IPS-20b (cell line): ENCODE results near the gene SDCCAG8.
A peak's percentile ranks its signal among the peaks of the same experiment; 100 is the strongest.

Experiments used
- H3K27ac ChIP-seq: one replicate; pipeline ENCODE4 v1.5.1; 2013; ENCODE audit warnings: low read length
- H3K27me3 ChIP-seq: 2 replicates; pipeline ENCODE4 v1.6.1; 2013; ENCODE audit warnings: mild to moderate bottlenecking, low read length, inconsistent platforms; ENCODE audit not compliant: insufficient read depth
- H3K36me3 ChIP-seq: 2 replicates; pipeline ENCODE4 v1.6.1; 2013; ENCODE audit warnings: low read depth, mild to moderate bottlenecking, inconsistent platforms, low read length, moderate library complexity; ENCODE audit not compliant: insufficient read depth
- H3K4me1 ChIP-seq: 2 replicates; pipeline ENCODE4 v1.6.1; 2013; ENCODE audit warnings: mild to moderate bottlenecking, control low read depth, inconsistent platforms, low read length, moderate library complexity; ENCODE audit not compliant: insufficient read depth
- H3K4me3 ChIP-seq: 2 replicates; pipeline ENCODE4 v1.5.1; 2013; ENCODE audit warnings: mild to moderate bottlenecking, low read length, inconsistent platforms
- H3K9ac ChIP-seq: 2 replicates; pipeline ENCODE4 v1.6.1; 2013; ENCODE audit warnings: low read depth, mild to moderate bottlenecking, inconsistent platforms, low read length, moderate library complexity
- H3K9me3 ChIP-seq: 2 replicates; pipeline ENCODE4 v1.6.1; 2013; ENCODE audit warnings: mild to moderate bottlenecking, low read depth, low read length, inconsistent platforms; ENCODE audit not compliant: insufficient read depth

Gene SDCCAG8

GRCh38 chr1:243471754-243472745 lies 216.2 kb downstream of the SDCCAG8 start:
- H3K27me3 ChIP-seq: peaks cover 7% of the 10 kb centered on the region; the same call in 1 of the 2 replicates
- H3K4me3 ChIP-seq: no peak overlapping the region
- H3K27ac ChIP-seq: no peak overlapping the region
- H3K9me3 ChIP-seq: no peaks in the 10 kb centered on the region
- H3K36me3 ChIP-seq: no peaks in the 10 kb centered on the region
- no peak overlapping the region for H3K9ac ChIP-seq
- peaks cover 38% of the 10 kb centered on the region for H3K4me1 ChIP-seq

GRCh38 chr1:243473227-243474135 lies 217.6 kb downstream of the SDCCAG8 start:
- H3K4me1 ChIP-seq: peaks cover 38% of the 10 kb centered on the region
- H3K4me3 ChIP-seq: no peak overlapping the region; the same call in 1 of the 2 replicates
- no peaks in the 10 kb centered on the region for H3K9me3 ChIP-seq
- peaks cover 7% of the 10 kb centered on the region; the same call in 1 of the 2 replicates for H3K27me3 ChIP-seq
- no peak overlapping the region for H3K27ac ChIP-seq
- no peaks in the 10 kb centered on the region for H3K36me3 ChIP-seq
- H3K9ac ChIP-seq: peak overlapping the region; percentile 17; the same call in 1 of the 2 replicates

GRCh38 chr1:243474136-243474881 lies 218.5 kb downstream of the SDCCAG8 start:
- H3K27ac ChIP-seq: no peak overlapping the region
- no peaks in the 10 kb centered on the region for H3K9me3 ChIP-seq
- no peaks in the 10 kb centered on the region for H3K36me3 ChIP-seq
- peaks cover 7% of the 10 kb centered on the region; the same call in 1 of the 2 replicates for H3K27me3 ChIP-seq
- no peak overlapping the region; the same call in 1 of the 2 replicates for H3K4me3 ChIP-seq
- H3K9ac ChIP-seq: peak overlapping the region; percentile 17; the same call in 1 of the 2 replicates
- H3K4me1 ChIP-seq: peaks cover 38% of the 10 kb centered on the region

- Histone ChIP-seq H3K36me3 (no peaks in the 10 kb centered on the region), H3K27ac (no peak overlapping the region), H3K9ac (no peak overlapping the region), H3K9me3 (no peaks in the 10 kb centered on the region), H3K4me1 (peaks cover 37% of the 10 kb centered on the region), H3K27me3 (peaks cover 7% of the 10 kb centered on the region; the same call in 1 of the 2 replicates), H3K4me3 (no peak overlapping the region; the same call in 1 of the 2 replicates)
These were observed 219.1 kb downstream of the SDCCAG8 start for GRCh38 chr1:243474906-243475305.

- Histone ChIP-seq H3K36me3 (no peaks in the 10 kb centered on the region), H3K9ac (no peak overlapping the region), H3K27ac (no peak overlapping the region), H3K4me1 (peaks cover 26% of the 10 kb centered on the region), H3K27me3 (peaks cover 7% of the 10 kb centered on the region; the same call in 1 of the 2 replicates), H3K9me3 (no peaks in the 10 kb centered on the region), H3K4me3 (no peak overlapping the region)
These were observed 220.1 kb downstream of the SDCCAG8 start for GRCh38 chr1:243475966-243476365.

- Histone ChIP-seq H3K4me3 (no peak overlapping the region), H3K27ac (no peak overlapping the region), H3K4me1 (peaks cover 20% of the 10 kb centered on the region; the same call in 1 of the 2 replicates), H3K27me3 (peaks cover 18% of the 10 kb centered on the region), H3K9me3 (no peaks in the 10 kb centered on the region), H3K36me3 (no peaks in the 10 kb centered on the region), H3K9ac (no peak overlapping the region)
These were observed 222.0 kb downstream of the SDCCAG8 start for GRCh38 chr1:243477731-243478290.

GRCh38 chr1:243481101-243481500 lies 225.3 kb downstream of the SDCCAG8 start:
- Histone ChIP-seq H3K36me3 (no peaks in the 10 kb centered on the region), H3K27me3 (peaks cover 13% of the 10 kb centered on the region), H3K4me3 (no peak overlapping the region), H3K4me1 (peaks cover 9% of the 10 kb centered on the region; the same call in 1 of the 2 replicates), H3K9me3 (no peaks in the 10 kb centered on the region), H3K27ac (no peak overlapping the region), H3K9ac (no peak overlapping the region)

- no peak overlapping the region for H3K27ac ChIP-seq
These were observed 226.5 kb downstream of the SDCCAG8 start for GRCh38 chr1:243482141-243483022.

GRCh38 chr1:243483071-243483771 lies 227.4 kb downstream of the SDCCAG8 start:
- Histone ChIP-seq H3K9me3 (no peaks in the 10 kb centered on the region), H3K9ac (peak overlapping the region; percentile 65; the same call in 1 of the 2 replicates), H3K27ac (no peak overlapping the region), H3K4me1 (peaks cover 9% of the 10 kb centered on the region; the same call in 1 of the 2 replicates), H3K27me3 (peaks cover 13% of the 10 kb centered on the region), H3K36me3 (no peaks in the 10 kb centered on the region), H3K4me3 (peak overlapping the region; percentile 65)

More at GRCh38 chr1:243482141-243483022, 226.5 kb downstream of the SDCCAG8 start:
- H3K4me1 ChIP-seq: peaks cover 9% of the 10 kb centered on the region; the same call in 1 of the 2 replicates
- no peaks in the 10 kb centered on the region for H3K36me3 ChIP-seq
- H3K27me3 ChIP-seq: peaks cover 13% of the 10 kb centered on the region
- H3K9ac ChIP-seq: peak overlapping the region; percentile 65; the same call in 1 of the 2 replicates
- H3K9me3 ChIP-seq: no peaks in the 10 kb centered on the region
- H3K4me3 ChIP-seq: peak overlapping the region; percentile 65
